HepG2 (cell line): Measurements from ENCODE around the gene INPP5E. TPM values are rescaled to one million over a fixed set of nuclear protein-coding genes. Genes with fewer than 3 reads are reported as not detected.
A peak's percentile ranks its signal among the peaks of the same experiment; 100 is the strongest.

Source experiments
- AFF4 ChIP-seq: sonication (generic); formaldehyde crosslinking; IDR thresholded peaks from 2 replicates; pipeline ENCODE4 v1.4.0; 2020; ENCODE audit warnings: missing genetic modification reagents
- ATM ChIP-seq: fragments of 450-650 bp; IDR thresholded peaks from 2 replicates; pipeline ENCODE4 v1.7.1; 2017; ENCODE audit warnings: mild to moderate bottlenecking, borderline replicate concordance
- CEBPZ ChIP-seq: IDR thresholded peaks from 2 replicates; pipeline ENCODE4 v1.6.1; 2012; ENCODE audit warnings: low read length, improper control_type of control experiment
- NR1H2 ChIP-seq: sonication (generic); formaldehyde crosslinking; IDR thresholded peaks from 2 replicates; pipeline ENCODE4 v1.8.1; 2022; ENCODE audit warnings: low read depth, missing genetic modification reagents, borderline replicate concordance
- RBM39 ChIP-seq: fragments of 200-400 bp; formaldehyde crosslinking; IDR thresholded peaks from one replicate; pipeline ENCODE4 v1.6.1; 2018; ENCODE audit warnings: antibody characterized with exemption, mild to moderate bottlenecking, low read depth, low read length; ENCODE audit not compliant: poor library complexity, severe bottlenecking
- SP4 ChIP-seq: sonication (generic); formaldehyde crosslinking; IDR thresholded peaks from 2 replicates; pipeline ENCODE4 v1.8.1; 2023; ENCODE audit warnings: mild to moderate bottlenecking, missing genetic modification reagents
- TEF ChIP-seq: sonication (generic); formaldehyde crosslinking; IDR thresholded peaks from 2 replicates; pipeline ENCODE4 v1.5.0; 2020; ENCODE audit warnings: missing genetic modification reagents
- TFDP1 ChIP-seq: IDR thresholded peaks from 2 replicates; pipeline ENCODE4 v1.6.1; 2016; ENCODE audit warnings: missing compliant biosample characterization, missing genetic modification reagents, borderline replicate concordance
- U2AF2 ChIP-seq: fragments of 200-400 bp; formaldehyde crosslinking; IDR thresholded peaks from 2 replicates; pipeline ENCODE4 v1.6.1; 2017; ENCODE audit warnings: low read depth, mild to moderate bottlenecking, low read length
- ZBTB1 ChIP-seq: sonication (generic); formaldehyde crosslinking; IDR thresholded peaks from 2 replicates; pipeline ENCODE4 v1.4.0; 2020; ENCODE audit warnings: missing genetic modification reagents, borderline replicate concordance
- ZBTB39 ChIP-seq: sonication (generic); formaldehyde crosslinking; IDR thresholded peaks from 2 replicates; pipeline ENCODE4 v1.5.0; 2020; ENCODE audit warnings: missing genetic modification reagents
- ZNF574 ChIP-seq: sonication (generic); formaldehyde crosslinking; IDR thresholded peaks from 2 replicates; pipeline ENCODE4 v1.4.0; 2020; ENCODE audit warnings: missing genetic modification reagents
- polyA plus RNA-seq, 8 experiments: library from polyadenylated mRNA; depleted of rRNA in 3 of 8; stranded (reverse) in 7 of 8; unstranded in 1 of 8; fragments of >200 nt; fragmentation: Illumina TruSeq in 4 of 8; extraction: Trizol in 4 of 8; gene quantifications; 2 replicates each; pipeline versions ENCODE4 v1.2.1 to v1.2.3, GENCODE V29; 2011 to 2016; ENCODE audit warnings: low read depth in 4 of 8, missing spikeins in 1 of 8, mixed read lengths in 1 of 8; ENCODE audit not compliant: insufficient read depth in 1 of 8
- total RNA-seq, 5 experiments: library from RNA; depleted of rRNA; stranded (reverse); fragments of >200 nt; fragmentation: Illumina TruSeq; extraction: Trizol; gene quantifications; 2 replicates each; pipeline ENCODE4 v1.2.3, GENCODE V29; 2016; ENCODE audit warnings: low read depth in 1 of 5

Gene INPP5E
- total and polyA plus RNA-seq, 2 of the 13 experiments (the other 11 are each of a cell fraction or from before 2014, with no cell fraction given): 5.5 TPM

GRCh38 chr9:136409557-136410455, 29.8 kb downstream of the INPP5E start (continued):
- TF ChIP-seq CEBPZ (no peak), AFF4 (CRISPR knock-in tag) (no peak), TFDP1 (CRISPR knock-in tag) (peak; percentile 63; the same call in 1 of the 2 replicates), NR1H2 (CRISPR knock-in tag) (no peak), ZBTB39 (CRISPR knock-in tag) (no peak), SP4 (CRISPR knock-in tag) (no peak), RBM39 (peak; percentile 7), TEF (CRISPR knock-in tag) (no peak), ZNF574 (CRISPR knock-in tag) (0 out of 2 replicates have a peak, but pooled peaks have one; percentile 3), U2AF2 (no peak), ATM (no peak), ZBTB1 (CRISPR knock-in tag) (no peak)
